ENCODE measurements around the gene NUDT13.
A peak's percentile ranks its signal among the peaks of the same experiment; 100 is the strongest.
"Not testable (repeated sequence)": the region's sequence is repeated elsewhere in the genome, so short reads cannot be mapped to it uniquely, and the experiment has no call there.

Gene NUDT13

GRCh38 chr10:73106301-73106700 lies 4.0 kb upstream of the NUDT13 start:
- DNase-seq = no peak

GRCh38 chr10:73109248-73109652 lies 1.0 kb upstream of the NUDT13 start:
- DNase-seq = not testable (repeated sequence)

DNA sequence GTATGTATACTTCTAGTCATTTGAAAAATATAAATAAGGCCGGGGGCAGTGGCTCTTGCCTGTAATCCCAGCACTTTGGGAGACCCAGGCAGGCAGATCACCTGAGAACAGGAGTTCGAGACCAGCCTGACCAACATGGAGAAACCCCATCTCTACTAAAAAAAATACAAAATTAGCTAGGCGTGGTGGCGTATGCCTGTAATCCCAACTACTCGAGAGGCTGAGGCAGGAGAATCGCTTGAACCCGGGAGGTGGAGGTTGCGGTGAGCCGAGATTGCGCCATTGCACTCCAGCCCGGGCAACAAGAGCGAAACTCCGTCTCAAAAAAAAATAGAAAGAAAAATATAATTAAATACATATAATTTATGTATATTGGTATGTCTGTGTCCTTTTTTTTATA lies 1.8 kb downstream of the NUDT13 start:
- DNase-seq = not testable (repeated sequence)

DNA sequence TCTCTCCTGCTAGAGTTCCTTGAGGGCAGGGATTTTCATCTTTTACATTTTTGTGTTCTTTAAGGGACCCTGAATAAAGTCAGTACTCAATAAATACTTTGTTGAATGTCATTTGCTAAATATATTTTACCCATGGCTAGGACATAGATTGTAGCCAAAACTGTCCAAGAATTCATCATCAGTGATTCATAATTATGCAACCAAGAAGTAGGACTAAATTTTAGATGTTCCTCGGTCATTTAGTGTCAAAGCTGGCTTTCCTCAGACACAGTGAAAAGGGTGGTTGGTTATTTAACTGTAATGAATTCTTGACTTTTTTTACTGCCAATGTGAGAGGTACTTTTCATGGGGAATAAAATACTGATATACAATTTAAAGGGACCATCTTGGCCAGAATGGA lies 3.3 kb downstream of the NUDT13 start:
- no peak for DNase-seq

- no peak for DNase-seq
These were observed 5.8 kb downstream of the NUDT13 start for GRCh38 chr10:73116017-73116416.

GRCh38 chr10:73117976-73118743 lies 7.9 kb downstream of the NUDT13 start:
- no peak for DNase-seq

- DNase-seq = no peak
These were observed 9.2 kb downstream of the NUDT13 start for GRCh38 chr10:73119457-73119856.

GRCh38 chr10:73119952-73120351 lies 9.7 kb downstream of the NUDT13 start:
- no peak for DNase-seq

DNA sequence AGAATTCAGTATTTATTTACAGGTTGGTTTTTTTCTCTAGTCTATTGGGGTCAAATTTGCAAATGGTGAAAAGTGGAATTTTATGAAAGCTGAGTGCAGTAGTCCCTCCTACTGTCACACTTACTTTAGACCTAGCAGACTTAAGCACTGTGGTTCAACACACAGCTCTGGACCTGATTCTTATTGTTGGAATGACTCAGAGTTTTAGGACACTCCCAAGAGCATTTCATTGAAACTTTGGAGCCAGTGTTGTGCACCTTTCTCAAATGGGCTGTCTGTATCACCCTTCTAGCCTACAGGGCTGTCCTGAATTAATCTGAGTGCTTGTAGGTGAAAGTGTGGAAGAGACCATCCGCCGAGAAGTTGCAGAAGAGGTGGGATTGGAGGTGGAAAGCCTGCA lies 16.1 kb downstream of the NUDT13 start:
- no peak for DNase-seq

DNA sequence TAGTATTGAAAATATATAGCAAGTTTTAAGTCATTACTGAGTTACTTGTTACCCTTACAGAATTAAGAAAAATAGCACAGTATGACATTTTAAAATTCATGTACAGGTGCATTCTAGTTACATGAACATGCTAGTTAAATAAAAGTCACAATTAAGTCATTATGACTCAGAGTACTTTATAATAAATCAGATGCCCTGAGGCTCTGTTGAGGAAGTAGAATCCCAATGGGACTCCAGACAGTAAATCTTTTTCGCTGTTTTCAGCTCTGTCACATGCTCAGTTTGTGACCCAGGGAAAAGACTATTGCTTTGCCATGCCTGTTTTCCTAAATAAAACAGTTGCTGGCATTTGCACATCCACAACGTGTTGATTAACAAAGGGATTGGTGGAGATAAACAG lies 21.0 kb downstream of the NUDT13 start:
- no peak for DNase-seq

- no peak for DNase-seq
These were observed 21.8 kb downstream of the NUDT13 start for GRCh38 chr10:73131913-73132686.

DNA sequence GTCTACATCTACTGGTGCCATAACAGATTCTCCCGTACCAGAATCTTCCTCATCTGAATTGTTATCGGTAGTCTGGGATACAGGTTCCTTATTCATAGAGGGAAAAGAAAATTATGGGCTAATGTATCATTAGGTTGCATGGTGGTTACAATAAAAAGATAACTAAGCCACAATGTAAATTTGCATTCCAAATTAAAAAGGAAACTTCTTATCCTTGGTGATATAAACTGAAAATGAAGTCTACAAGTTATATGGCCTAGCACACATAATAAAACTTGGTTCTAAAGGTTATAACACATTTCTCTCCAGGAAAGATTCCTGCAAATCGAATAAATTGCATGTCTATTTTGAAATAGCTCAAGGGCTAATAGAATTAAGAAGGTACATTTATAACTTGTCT lies 24.5 kb downstream of the NUDT13 start:
- no peak for DNase-seq

DNA sequence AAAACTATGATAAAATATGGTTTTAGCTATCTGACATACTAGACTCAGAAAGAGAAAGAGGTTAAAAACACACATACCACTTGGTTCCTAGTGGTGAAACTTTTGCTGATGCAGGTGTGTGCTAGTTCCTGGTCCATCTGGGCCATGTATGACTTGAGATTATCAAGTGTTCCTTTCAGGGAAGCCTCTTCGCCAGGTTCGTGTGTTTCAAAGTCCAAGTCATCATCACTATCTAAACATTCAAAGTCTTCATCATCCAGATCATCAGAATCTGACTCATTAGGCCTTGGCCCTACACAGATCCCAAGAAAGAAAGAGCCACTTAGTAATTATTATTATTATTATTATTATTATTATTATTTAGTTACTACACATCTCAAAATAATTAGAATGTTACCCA lies 26.4 kb downstream of the NUDT13 start:
- no peak for DNase-seq

DNA sequence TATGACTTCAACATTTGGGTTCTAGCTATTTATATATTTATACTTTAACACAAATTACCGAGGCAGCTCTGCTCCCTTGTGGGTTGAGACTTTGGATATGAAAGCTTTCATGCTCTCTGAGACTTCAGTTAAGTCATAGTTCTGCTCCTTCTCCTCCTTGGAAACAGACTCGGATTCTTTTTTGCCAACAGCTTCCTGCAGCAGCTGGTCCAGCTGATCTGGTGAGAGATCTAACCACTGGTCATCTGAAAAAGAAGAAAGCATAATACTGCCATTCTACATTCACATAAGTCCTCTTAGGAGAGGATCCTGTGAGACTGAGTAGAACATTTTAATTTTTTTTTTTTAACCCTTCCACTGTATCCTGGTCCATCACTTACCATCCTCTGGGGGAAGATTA lies 29.0 kb downstream of the NUDT13 start:
- no peak for DNase-seq

DNA sequence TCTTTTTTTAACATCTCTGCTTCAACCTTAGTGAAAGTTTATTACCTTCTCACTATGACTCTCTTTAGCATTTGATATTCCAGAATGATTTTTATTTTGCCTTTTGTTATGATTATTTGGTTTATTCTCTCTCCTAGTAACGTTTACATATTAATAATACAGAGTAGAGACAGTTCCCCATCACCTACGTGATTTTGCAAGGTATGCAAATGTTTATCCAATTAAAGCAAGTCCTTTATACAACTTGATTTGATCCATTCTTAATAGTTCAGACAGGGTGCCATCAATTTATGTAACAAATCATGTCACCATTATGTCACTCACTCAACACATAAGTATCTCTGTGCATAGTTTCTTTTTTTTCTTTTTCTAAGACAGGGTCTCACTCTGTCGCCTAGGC lies 31.3 kb downstream of the NUDT13 start:
- DNase-seq = no peak

GRCh38 chr10:73150633-73151413 lies 40.6 kb downstream of the NUDT13 start:
- DNase-seq = not testable (repeated sequence)

GRCh38 chr10:73152009-73152408 lies 41.8 kb downstream of the NUDT13 start:
- no peak for DNase-seq

DNA sequence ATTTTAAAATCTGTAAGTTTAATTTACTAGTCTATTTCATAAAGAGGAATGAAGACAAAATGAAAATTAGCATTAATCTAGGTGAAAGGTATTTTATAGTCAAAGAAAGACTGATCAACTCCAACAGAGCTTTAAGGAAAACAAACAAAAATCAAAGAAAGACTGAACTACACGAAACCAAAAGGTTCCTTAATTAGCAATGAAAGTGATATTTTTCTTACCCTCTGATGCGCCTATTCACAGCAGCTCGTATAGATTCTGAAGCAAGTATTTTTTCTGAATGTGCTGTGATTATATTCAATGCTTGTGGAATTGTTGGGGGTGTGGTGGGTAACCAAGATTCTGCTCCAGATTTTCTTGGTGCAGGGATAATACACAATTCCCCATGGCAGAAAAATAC lies 45.8 kb downstream of the NUDT13 start:
- DNase-seq = no peak

- peak; percentile 2 for DNase-seq
These were observed 48.9 kb downstream of the NUDT13 start for GRCh38 chr10:73159038-73159648.

DNA sequence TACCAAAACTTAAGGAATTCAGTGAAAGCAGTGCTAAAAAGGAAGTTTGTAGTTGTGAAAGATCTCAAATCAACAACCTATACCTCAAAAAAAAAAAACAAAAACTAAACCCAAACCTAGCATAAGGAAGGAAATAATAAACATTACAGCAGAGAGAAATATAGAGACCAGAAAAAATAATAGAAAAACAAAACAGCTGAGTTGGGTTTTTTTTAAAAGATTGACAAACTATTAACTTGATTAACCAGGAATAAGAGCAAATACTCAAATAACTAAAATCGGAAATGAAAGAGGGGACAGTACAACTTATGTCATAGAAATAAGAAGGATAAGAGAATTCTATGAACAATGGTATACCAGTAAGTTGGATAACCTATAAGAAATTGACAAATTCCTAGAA lies 50.8 kb downstream of the NUDT13 start:
- DNase-seq = no peak

DNA sequence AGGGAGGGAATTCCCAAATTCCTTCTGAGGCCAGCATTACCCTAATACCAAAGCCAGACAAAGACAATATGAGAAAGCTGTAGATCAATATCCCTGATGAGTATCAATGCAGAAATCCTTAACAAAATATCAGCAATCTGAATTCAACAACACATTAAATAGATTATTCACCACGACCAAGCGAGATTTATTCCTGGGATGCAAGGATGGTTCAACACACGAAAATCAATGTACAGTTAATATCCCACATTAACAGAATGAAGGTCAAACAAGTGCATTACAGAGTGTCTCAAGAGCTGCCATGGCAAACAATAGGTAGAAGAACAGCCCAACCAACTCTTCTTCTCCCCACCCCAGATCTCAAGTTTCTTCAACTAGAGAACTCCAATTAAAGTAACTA lies 51.4 kb downstream of the NUDT13 start:
- no peak for DNase-seq

- no peak for DNase-seq
These were observed 52.8 kb downstream of the NUDT13 start for GRCh38 chr10:73163096-73163495.

DNA sequence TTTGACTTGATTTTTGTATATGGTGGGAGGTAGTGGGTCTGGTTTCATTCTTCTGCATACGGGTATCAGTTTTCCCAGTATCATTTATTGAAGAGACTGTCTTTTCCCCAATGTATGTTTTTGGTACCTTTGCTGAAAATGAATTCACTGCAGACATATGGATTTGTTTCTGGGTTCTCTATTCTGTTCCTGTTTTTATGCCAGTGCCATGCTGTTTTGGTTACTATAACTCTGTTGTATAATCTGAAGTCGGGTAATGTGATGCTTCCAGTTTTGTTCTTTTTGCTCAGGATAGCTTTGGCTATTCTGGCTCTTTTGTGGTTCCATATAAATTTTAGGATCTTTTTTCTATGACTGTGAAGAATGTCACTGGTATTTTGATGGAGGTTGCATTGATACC lies 56.7 kb downstream of the NUDT13 start:
- DNase-seq = no peak
